Fibroblast of skin of left biceps (primary cell): Measurements from ENCODE around the gene TM9SF3.
A peak's percentile ranks its signal among the peaks of the same experiment; 100 is the strongest.

Experiments
- DNase-seq, 2 experiments: peaks; one replicate each; pipeline ENCODE4 v3.0.0-alpha.2; 2013; ENCODE audit warnings: low read depth in 2 of 2

The TM9SF3 gene

GRCh38 chr10:96511044-96511945, 75.5 kb downstream of the TM9SF3 start:
- no peak for DNase-seq

GRCh38 chr10:96509017-96509641, 77.7 kb downstream of the TM9SF3 start:
- peak; percentile 41 to 44 for DNase-seq

- DNase-seq: no peak
These were observed 79.8 kb downstream of the TM9SF3 start for GRCh38 chr10:96507044-96507443.

DNA sequence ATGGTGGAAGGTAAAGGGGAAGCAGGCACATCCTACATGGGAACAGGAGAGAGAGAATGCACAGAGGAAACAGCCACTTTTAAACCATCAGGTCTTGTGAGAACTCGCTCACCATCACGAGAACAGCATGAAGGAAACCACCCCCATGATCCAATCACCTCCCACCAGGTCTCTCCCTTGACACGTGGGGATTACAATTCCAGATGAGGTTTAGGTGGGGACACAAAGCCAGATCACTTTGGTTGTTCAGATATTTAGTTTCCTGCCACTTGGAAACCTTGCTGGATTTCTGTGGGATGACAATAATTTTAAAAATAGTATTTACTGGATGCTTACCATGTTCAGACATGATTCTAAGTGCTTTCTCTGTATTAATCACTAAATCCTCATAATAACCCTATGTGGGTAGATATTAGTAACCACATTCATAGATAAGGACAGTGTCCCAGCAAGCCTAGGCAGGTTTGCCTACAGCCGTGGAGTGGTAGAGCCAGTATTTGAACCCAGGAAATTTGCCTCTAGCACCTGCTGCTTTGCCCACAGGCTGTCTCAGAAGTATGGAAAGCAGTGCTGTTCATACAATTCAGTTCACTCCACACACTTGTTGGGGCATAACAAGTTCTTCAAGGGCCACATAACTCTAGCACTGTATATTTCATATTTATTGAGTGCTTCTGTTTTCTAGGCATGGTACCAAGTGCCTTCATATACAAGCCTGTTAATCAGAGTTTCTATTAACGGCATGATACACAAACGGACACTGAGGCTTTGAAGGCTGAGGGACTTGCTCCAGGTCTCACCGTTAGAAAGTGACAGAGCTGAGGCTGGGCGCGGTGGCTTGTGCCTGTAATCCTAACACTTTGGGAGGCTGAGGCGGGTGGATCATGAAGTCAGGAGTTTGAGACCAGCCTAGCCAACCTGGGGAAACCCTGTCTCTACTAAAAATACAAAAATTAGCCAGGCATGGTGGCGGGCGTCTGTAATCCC, 81.4 kb downstream of the TM9SF3 start:
- no peak for DNase-seq

- peak in 1 of 2 experiments; percentile 6 for DNase-seq
These were observed 84.1 kb downstream of the TM9SF3 start for GRCh38 chr10:96502561-96503282.

DNA sequence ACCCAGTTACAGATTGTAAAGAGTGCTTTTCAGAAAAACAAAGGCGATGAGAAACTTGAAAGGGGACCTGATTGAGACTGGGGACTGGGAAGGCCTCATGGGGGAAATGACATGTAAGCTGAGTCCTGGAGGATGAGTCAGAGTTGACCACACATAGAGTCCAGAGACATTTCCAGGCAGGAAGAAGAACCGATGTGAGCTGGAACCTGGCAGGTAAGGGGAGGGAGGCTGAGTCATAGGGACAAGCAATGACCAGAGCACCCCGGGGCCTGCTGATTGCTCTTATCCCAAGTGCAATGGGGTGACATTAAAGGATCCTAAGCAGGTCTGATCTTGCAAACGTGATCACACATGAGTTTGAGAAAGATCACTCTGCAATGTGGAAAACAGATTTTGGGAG, 84.8 kb downstream of the TM9SF3 start:
- DNase-seq: no peak

- no peak for DNase-seq
These were observed 86.3 kb downstream of the TM9SF3 start for GRCh38 chr10:96500519-96500918.

- no peak for DNase-seq
These were observed 86.8 kb downstream of the TM9SF3 start for GRCh38 chr10:96500050-96500449.

GRCh38 chr10:96497391-96497790, 89.4 kb downstream of the TM9SF3 start:
- DNase-seq: no peak

DNA sequence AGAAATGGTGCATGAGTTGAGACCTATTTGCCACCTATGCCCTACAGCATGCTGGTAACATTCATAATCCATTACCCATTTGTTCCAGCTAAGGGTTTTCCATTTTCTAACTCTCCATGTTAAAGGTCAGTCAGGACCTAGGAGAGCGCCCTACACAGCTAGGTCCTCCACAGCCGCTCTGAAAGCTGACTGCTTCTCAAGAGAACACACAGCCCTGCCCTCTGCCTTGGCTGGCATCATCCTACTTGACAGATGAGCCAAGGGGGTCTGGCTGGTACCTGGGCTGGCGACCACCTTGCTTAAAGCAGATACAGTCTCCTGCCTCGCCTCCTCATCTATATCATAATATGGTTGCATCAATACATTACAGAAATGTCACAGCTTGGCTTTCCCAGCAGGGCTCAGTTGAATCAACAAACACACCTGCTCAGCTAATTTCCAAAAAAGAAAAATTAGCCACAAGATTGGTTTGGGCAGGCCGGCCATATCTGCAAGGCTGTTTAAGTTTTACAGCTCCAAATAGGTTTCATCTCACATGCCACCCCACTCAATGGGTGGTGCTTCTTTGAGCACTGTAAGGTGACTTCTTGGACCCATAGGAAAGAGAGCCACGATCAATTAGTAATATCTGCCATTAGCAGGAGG, 90.4 kb downstream of the TM9SF3 start:
- no peak for DNase-seq

- DNase-seq: no peak
These were observed 91.3 kb downstream of the TM9SF3 start for GRCh38 chr10:96495544-96495943.

- DNase-seq: no peak
These were observed 92.1 kb downstream of the TM9SF3 start for GRCh38 chr10:96494694-96495093.

- no peak for DNase-seq
These were observed 92.8 kb downstream of the TM9SF3 start for GRCh38 chr10:96493871-96494525.

DNA sequence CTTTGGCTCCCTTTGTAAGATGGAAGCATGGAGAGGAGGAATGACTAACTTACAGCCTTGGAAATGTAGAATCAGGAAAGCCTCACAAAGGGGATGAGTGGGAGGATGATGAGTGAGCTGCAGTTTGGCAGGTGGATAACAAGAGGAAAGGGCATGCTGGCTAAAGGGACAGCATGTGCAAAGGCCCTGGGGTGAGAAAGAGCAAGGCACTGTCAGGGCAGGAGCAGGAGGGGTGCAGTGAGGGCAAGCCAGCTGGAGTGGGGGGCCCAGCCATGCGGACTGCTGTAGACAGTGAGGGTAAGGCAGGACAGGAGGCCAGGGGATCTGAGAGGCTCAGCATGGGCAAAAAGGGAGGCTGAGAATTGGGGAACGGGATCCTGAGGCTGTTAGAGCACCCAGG, 93.6 kb downstream of the TM9SF3 start:
- no peak for DNase-seq

DNA sequence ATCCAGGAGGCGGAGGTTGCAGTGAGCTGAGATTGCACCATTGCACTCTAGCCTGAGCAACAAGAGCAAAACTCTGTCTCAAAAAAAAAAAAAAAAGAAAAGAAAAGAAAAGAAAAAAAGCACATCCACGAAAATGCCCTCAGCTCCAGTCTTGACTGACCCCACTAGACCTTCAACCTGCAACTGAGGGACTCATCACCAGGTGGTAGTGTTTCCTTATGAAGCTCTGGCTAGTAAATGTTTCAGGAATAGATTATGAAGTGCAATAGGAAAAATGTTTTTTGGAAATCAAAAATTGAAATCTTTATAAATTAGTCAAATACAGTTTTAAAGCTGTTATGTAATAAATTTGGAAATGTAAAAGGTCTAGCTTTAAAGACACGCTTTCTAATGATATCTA, 95.5 kb downstream of the TM9SF3 start:
- DNase-seq: no peak

GRCh38 chr10:96488161-96488935, 98.5 kb downstream of the TM9SF3 start:
- DNase-seq: no peak

- no peak for DNase-seq
These were observed 103.8 kb downstream of the TM9SF3 start for GRCh38 chr10:96482815-96483588.

DNA sequence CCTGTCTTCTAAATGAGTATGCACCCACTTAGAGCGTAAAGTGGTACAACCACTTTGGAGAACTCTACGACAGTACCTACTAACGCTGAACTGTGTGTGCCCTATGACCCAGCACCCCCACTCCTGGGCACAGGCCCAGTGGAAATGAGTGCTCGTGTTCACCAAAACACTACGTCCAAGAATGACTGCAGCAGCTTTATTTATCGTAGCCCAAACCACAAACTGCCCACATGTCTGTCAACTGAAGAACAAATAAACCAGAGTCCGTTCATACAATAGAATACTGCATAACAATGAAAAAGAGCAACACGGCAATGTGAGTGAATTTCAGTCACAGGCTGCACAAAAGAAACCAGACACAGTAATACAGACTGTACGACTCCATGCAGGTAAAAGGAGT, 108.5 kb downstream of the TM9SF3 start:
- no peak for DNase-seq

- DNase-seq: no peak
These were observed 112.9 kb downstream of the TM9SF3 start for GRCh38 chr10:96473866-96474265.
